HL-60 (cell line): ENCODE data around the gene DPYD.

ENCODE experiments used
- DNase-seq, 2 experiments: peaks; one replicate each; pipeline ENCODE4 v3.0.0-alpha.2; 2010 to 2020; ENCODE audit warnings: low read depth in 1 of 2, low spot score in 1 of 2
- H3K27ac ChIP-seq: fragments of 250-450 bp; sonication (Bioruptor Pico); replicated peaks from 2 replicates; pipeline ENCODE4 v1.5.1; 2020; ENCODE audit warnings: mild to moderate bottlenecking, moderate library complexity
- H3K27me3 ChIP-seq: fragments of 250-450 bp; sonication (Bioruptor Pico); 2 replicates; pipeline ENCODE4 v1.5.1; 2021; ENCODE audit warnings: mild to moderate bottlenecking, moderate library complexity; ENCODE audit not compliant: insufficient read depth, poor library complexity, severe bottlenecking
- H3K4me3 ChIP-seq: replicated peaks from 2 replicates; pipeline ENCODE4 v1.5.1; 2011; ENCODE audit warnings: mild to moderate bottlenecking, control low read depth, low read length; ENCODE audit not compliant: insufficient read depth
- GABPA ChIP-seq: IDR thresholded peaks from 2 replicates; pipeline ENCODE4 v1.6.1; 2012; ENCODE audit warnings: low read depth
- POLR2AphosphoS5 ChIP-seq: IDR thresholded peaks from 2 replicates; pipeline ENCODE4 v1.6.1; 2012; ENCODE audit warnings: low read depth
- SPI1 ChIP-seq: IDR thresholded peaks from 2 replicates; pipeline ENCODE4 v1.6.1; 2012; ENCODE audit warnings: low read depth, mild to moderate bottlenecking, borderline replicate concordance
- TF ChIP-seq, protein P1 (sequence below): IDR thresholded peaks from 2 replicates; pipeline ENCODE4 v1.6.1; 2012; ENCODE audit warnings: low read depth; ENCODE audit not compliant: insufficient replicate concordance
- TF ChIP-seq, protein P2 (sequence below): IDR thresholded peaks from one replicate; pipeline ENCODE4 v1.5.1; 2011; ENCODE audit warnings: low read length, control low read depth, inconsistent platforms; ENCODE audit not compliant: insufficient read depth

The DPYD gene

DNA sequence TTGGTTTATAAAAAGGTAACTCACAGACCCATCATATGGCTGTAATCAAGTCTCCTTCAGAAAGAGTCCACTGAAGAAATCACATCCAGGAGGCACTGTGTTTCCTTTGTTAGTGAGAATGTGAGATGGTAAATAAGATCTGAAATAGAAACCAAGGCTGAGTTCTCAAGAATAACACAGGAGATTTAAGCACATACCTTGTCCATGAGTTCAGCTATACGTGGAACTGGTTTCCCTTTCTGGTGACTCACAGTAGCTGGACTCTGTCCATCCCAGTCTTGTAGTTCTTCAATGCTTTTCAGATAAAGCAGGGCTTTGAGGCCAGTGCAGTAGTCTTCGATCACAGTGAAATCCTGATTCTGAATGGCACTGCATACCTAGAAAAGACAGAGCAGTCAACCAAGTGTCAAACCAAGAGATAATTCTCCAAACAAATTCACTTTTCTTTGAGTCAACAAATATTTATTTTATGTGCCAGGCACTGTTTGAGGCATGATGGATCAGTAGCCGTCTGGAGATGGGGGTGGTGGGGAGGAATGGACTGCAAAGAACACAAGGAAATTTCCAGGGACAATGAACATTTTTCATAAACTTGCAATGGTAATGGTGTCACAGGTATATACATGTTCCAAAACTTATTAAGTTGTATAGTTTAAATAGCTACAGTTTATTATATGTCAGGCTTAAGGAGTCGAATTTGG lies 727.8 kb downstream of the DPYD start:
- no peak for TF ChIP-seq GABPA
- TF ChIP-seq, protein P1, sequence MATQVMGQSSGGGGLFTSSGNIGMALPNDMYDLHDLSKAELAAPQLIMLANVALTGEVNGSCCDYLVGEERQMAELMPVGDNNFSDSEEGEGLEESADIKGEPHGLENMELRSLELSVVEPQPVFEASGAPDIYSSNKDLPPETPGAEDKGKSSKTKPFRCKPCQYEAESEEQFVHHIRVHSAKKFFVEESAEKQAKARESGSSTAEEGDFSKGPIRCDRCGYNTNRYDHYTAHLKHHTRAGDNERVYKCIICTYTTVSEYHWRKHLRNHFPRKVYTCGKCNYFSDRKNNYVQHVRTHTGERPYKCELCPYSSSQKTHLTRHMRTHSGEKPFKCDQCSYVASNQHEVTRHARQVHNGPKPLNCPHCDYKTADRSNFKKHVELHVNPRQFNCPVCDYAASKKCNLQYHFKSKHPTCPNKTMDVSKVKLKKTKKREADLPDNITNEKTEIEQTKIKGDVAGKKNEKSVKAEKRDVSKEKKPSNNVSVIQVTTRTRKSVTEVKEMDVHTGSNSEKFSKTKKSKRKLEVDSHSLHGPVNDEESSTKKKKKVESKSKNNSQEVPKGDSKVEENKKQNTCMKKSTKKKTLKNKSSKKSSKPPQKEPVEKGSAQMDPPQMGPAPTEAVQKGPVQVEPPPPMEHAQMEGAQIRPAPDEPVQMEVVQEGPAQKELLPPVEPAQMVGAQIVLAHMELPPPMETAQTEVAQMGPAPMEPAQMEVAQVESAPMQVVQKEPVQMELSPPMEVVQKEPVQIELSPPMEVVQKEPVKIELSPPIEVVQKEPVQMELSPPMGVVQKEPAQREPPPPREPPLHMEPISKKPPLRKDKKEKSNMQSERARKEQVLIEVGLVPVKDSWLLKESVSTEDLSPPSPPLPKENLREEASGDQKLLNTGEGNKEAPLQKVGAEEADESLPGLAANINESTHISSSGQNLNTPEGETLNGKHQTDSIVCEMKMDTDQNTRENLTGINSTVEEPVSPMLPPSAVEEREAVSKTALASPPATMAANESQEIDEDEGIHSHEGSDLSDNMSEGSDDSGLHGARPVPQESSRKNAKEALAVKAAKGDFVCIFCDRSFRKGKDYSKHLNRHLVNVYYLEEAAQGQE = no peak
- TF ChIP-seq, protein P2, sequence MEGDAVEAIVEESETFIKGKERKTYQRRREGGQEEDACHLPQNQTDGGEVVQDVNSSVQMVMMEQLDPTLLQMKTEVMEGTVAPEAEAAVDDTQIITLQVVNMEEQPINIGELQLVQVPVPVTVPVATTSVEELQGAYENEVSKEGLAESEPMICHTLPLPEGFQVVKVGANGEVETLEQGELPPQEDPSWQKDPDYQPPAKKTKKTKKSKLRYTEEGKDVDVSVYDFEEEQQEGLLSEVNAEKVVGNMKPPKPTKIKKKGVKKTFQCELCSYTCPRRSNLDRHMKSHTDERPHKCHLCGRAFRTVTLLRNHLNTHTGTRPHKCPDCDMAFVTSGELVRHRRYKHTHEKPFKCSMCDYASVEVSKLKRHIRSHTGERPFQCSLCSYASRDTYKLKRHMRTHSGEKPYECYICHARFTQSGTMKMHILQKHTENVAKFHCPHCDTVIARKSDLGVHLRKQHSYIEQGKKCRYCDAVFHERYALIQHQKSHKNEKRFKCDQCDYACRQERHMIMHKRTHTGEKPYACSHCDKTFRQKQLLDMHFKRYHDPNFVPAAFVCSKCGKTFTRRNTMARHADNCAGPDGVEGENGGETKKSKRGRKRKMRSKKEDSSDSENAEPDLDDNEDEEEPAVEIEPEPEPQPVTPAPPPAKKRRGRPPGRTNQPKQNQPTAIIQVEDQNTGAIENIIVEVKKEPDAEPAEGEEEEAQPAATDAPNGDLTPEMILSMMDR = no peak
- no peak for TF ChIP-seq POLR2AphosphoS5
- no peak for TF ChIP-seq SPI1
- DNase-seq = no peak
- H3K4me3 ChIP-seq = no peak overlapping the region
- no peak overlapping the region for H3K27ac ChIP-seq
- no peaks in the 10 kb centered on the region for H3K27me3 ChIP-seq

DNA sequence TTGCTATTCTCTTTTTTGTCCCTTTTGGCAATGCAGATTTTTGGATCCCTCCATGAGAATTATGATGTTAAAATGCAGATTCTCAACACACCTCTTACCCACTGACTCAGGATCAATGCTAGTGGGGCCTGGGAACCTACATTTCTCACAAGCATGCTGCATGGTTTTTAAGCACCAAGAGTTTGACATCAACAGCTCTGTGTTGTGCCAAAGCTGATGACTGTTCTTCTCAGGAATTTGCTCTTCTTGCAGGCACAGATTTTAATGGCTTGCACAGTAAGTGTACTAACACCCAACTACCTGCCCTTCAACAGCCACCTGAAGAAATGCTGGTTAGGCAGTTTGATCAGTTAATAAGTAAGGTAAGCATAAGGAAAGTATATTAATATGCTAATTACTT lies 730.5 kb downstream of the DPYD start:
- Histone ChIP-seq H3K27me3 (no peaks in the 10 kb centered on the region), H3K27ac (no peak overlapping the region), H3K4me3 (no peak overlapping the region)
- DNase-seq = no peak
- no peak for TF ChIP-seq SPI1
- no peak for TF ChIP-seq GABPA
- no peak for TF ChIP-seq POLR2AphosphoS5
- TF ChIP-seq, protein P2 = no peak
- TF ChIP-seq, protein P1 = no peak

DNA sequence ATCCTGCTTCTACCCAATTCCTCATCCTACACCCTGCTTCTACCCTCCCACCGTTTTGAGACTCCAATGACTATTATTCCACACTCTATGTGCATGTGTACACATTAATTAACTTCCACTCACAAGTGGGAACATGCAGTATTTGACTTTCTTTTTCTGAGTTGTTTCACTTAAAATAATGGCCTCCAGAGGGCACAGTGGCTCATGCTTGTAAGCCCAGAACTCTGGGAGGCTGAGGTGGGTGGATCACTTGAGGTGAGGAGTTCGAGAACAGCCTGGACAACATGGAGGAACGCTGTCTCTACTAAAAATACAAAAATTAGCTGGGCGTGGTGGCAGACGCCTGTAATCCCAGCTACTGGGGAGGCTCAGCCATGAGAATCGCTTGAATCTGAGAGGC lies 734.5 kb downstream of the DPYD start:
- H3K27ac ChIP-seq = no peak overlapping the region
- H3K4me3 ChIP-seq = no peak overlapping the region
- H3K27me3 ChIP-seq = no peaks in the 10 kb centered on the region
- TF ChIP-seq, protein P2 = no peak
- TF ChIP-seq SPI1 (no peak), POLR2AphosphoS5 (no peak), GABPA (no peak)
- TF ChIP-seq, protein P1 = no peak
- peak in 1 of 2 experiments; percentile 2 for DNase-seq
